Common myeloid progenitor, CD34-positive (primary cell): ENCODE data around the gene GABRR1.

ENCODE experiments used
- CTCF ChIA-PET: fragments of 350-600 bp; sonication (Branson Sonifier 250); formaldehyde crosslinking; loops from one replicate; lab custom pipeline; 2021; ENCODE audit warnings: antibody characterized with exemption; lab: Charles Lee
- POLR2A ChIA-PET: fragments of 350-600 bp; sonication (Branson Sonifier 250); formaldehyde crosslinking; loops from one replicate; lab custom pipeline; 2021; ENCODE audit warnings: antibody characterized with exemption; lab: Charles Lee
- DNase-seq, 3 donors: peaks; one replicate each; pipeline versions ENCODE4 v3.0.0 to v3.0.0-alpha.2; 2013
- H3K27ac ChIP-seq, 2 experiments: 1 replicate in 1 of 2; 2 replicates in 1 of 2; pipeline ENCODE4 v1.7.0; 2013; ENCODE audit warnings: inconsistent platforms in 2 of 2, low read length in 2 of 2, mild to moderate bottlenecking in 2 of 2, low read depth in 1 of 2, moderate library complexity in 1 of 2; ENCODE audit not compliant: severe bottlenecking in 2 of 2, insufficient read depth in 1 of 2, poor library complexity in 1 of 2
- H3K27me3 ChIP-seq, 5 experiments: replicated peaks in 2 of 5; 1 replicate in 3 of 5; 2 replicates in 2 of 5; pipeline versions ENCODE4 v1.6.1 to v1.7.0; 2013; ENCODE audit warnings: low read length in 4 of 5, mild to moderate bottlenecking in 2 of 5, moderate library complexity in 2 of 5, inconsistent platforms in 1 of 5; ENCODE audit not compliant: insufficient read depth in 5 of 5, control insufficient read depth in 4 of 5
- H3K36me3 ChIP-seq, 4 experiments: 1 replicate in 2 of 4; 2 replicates in 2 of 4; pipeline versions ENCODE4 v1.6.1 to v1.7.0; 2013; ENCODE audit warnings: low read length in 3 of 4, control low read depth in 1 of 4, mild to moderate bottlenecking in 1 of 4; ENCODE audit not compliant: control insufficient read depth in 4 of 4, insufficient read depth in 4 of 4
- H3K4me1 ChIP-seq, 4 experiments: 1 replicate in 3 of 4; 2 replicates in 1 of 4; pipeline versions ENCODE4 v1.6.1 to v1.7.1; 2013; ENCODE audit warnings: low read length in 3 of 4, mild to moderate bottlenecking in 3 of 4, control low read depth in 1 of 4, inconsistent platforms in 1 of 4, moderate library complexity in 1 of 4; ENCODE audit not compliant: control insufficient read depth in 4 of 4, insufficient read depth in 4 of 4; ENCODE audit errors: control extremely low read depth in 1 of 4
- H3K4me3 ChIP-seq, 7 experiments: 1 replicate in 4 of 7; 2 replicates in 3 of 7; pipeline versions ENCODE4 v1.5.1 to v1.7.0; 2013; ENCODE audit warnings: mild to moderate bottlenecking in 7 of 7, low read length in 6 of 7, moderate library complexity in 6 of 7, inconsistent platforms in 2 of 7, low read depth in 2 of 7, control low read depth in 1 of 7; ENCODE audit not compliant: insufficient read depth in 4 of 7, control insufficient read depth in 1 of 7; ENCODE audit errors: extremely low read depth in 1 of 7
- H3K9me3 ChIP-seq, 5 experiments: 1 replicate in 4 of 5; 2 replicates in 1 of 5; pipeline versions ENCODE4 v1.6.1 to v1.7.1; 2013; ENCODE audit warnings: low read length in 4 of 5, mild to moderate bottlenecking in 2 of 5, inconsistent platforms in 1 of 5, low read depth in 1 of 5, moderate library complexity in 1 of 5; ENCODE audit not compliant: control insufficient read depth in 4 of 5, insufficient read depth in 2 of 5; ENCODE audit errors: control extremely low read depth in 1 of 5
- WGBS: methylation state at CpG from one replicate; pipeline ENCODE4 v1.1.5; 2013; ENCODE audit not compliant: insufficient coverage; 5-methylcytosine and 5-hydroxymethylcytosine counted together

GABRR1 gene

DNA sequence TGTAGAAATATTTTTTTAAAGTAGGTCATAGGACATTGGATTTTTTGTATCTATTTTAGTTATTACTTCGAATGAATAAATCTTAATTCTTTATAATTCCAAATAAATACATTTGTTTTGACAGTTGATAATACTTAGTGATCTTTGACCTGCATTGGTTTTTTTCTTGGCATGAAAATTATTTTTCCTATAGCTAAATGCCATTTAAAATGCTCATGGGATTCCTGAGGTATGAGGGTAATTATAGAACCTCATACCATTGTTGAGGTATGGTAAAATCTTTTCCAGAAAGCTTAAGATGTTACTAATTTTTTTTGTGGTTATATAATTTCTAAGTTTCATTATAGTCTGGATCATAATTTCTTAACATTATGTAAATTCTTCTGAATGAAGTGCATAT lies 63.0 kb downstream of the GABRR1 start:
- H3K27ac ChIP-seq = no peak overlapping the region
- DNase-seq = no peak
- peaks cover 0 to under 1% (median 0%) of the 10 kb centered on the region in 4 experiments for H3K4me1 ChIP-seq
- ChIA-PET POLR2A (no interaction called here), CTCF (interaction anchor here (1.2 to 1.6 kb wide), 2 partner anchors 14 to 23 kb away, joined by 3 read pairs; no protein-coding TSS in a partner anchor)
- no peaks in the 10 kb centered on the region for H3K27me3 ChIP-seq
- peaks cover 8 to 51% (median 34%) of the 10 kb centered on the region in 4 experiments for H3K36me3 ChIP-seq
- no peak overlapping the region for H3K4me3 ChIP-seq
- no CpG with 5 or more reads among the region's 1 CpG for WGBS
- H3K9me3 ChIP-seq = no peaks in the 10 kb centered on the region

DNA sequence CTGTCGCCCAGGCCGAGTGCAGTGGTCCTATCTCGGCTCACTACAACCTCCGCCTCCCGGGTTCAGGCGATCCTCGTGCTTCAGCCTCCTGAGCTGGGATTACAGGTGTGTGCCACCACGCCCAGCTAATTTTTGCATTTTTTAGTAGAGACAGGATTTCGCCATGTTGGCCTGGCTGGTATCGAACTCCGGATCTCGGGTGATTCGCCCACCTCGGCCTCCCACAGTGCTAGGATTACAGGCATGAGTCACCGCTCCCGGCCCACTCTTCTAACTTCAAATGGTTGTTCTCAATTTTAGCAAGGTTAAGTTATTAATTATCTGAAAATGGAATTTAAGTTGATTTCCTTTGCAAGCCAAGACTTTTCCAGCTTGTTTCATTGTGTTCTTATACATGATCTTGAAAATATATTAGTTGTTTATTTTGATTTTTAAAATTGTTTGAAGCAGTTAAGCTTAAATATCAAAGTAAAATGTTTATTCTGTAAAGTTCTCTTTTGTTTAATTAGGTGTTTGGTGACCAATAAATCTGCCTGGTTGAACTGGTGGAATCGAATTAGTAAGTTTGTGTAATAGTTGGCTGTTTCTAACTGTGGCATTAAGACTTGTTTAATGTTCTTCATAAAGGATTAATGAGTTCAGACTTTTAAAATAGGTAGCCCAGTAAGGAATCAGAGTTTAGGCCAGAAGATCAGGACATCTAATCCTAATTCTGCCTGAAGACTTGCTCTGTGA lies 69.0 kb downstream of the GABRR1 start:
- H3K27ac ChIP-seq = no peak overlapping the region
- peaks cover 2 to 38% (median 25%) of the 10 kb centered on the region in 4 experiments for H3K4me1 ChIP-seq
- peak overlapping the region in 3 of 7 experiments; percentile 20 to 77 (median 28) for H3K4me3 ChIP-seq
- ChIA-PET CTCF (interaction anchor here (0.6 to 0.9 kb wide), 3 partner anchors 27 to 574 kb away, joined by 3 read pairs; no protein-coding TSS in a partner anchor), POLR2A (interaction anchor here (0.6 kb wide), 1 partner anchor 16 kb away, joined by 3 read pairs; no protein-coding TSS in a partner anchor)
- H3K9me3 ChIP-seq = no peaks in the 10 kb centered on the region
- 98% methylated on average over 14 of the region's 17 CpGs for WGBS
- peak; percentile 8 to 38 (median 23) for DNase-seq
- H3K27me3 ChIP-seq = no peaks in the 10 kb centered on the region
- peaks cover 3 to 30% (median 20%) of the 10 kb centered on the region in 4 experiments for H3K36me3 ChIP-seq

- peak; percentile 26 to 77 (median 69) for DNase-seq
- Histone ChIP-seq H3K36me3 (peaks cover 0 to 27% (median 18%) of the 10 kb centered on the region in 4 experiments), H3K4me3 (peak overlapping the region; percentile 68 to 96 (median 82)), H3K27me3 (no peaks in the 10 kb centered on the region), H3K9me3 (no peaks in the 10 kb centered on the region), H3K27ac (peak overlapping the region; percentile 15 to 72), H3K4me1 (peaks cover 2 to 38% (median 25%) of the 10 kb centered on the region in 4 experiments)
- POLR2A ChIA-PET = interaction anchor here (1.1 to 1.5 kb wide), 2 partner anchors 24 to 65 kb away, joined by 3 to 5 read pairs; no protein-coding TSS in a partner anchor
- CTCF ChIA-PET = interaction anchor here (0.6 to 7.8 kb wide), 11 partner anchors 9 to 575 kb away, joined by 3 to 36 read pairs (median 3); partner anchors contain the start of gene SRSF12
- 19% methylated on average over 14 of the region's 26 CpGs for WGBS
These were observed 70.1 kb downstream of the GABRR1 start for GRCh38 chr6:89146718-89147700.

GRCh38 chr6:89145956-89146717 lies 71.0 kb downstream of the GABRR1 start, which contains the start of gene PM20D2:
Gene PM20D2, plus strand, starts transcription at chr6:89146055. Its CDS starts 90 bp downstream, at chr6:89146145.
- peak within 1 kb of the TSS; percentile 17 to 72 for H3K27ac ChIP-seq
- peak; percentile 56 to 85 (median 77) for DNase-seq
- H3K4me1 ChIP-seq = peaks cover 2 to 38% (median 25%) of the 10 kb centered on the region in 4 experiments
- ChIA-PET POLR2A (interaction anchor here (1.1 to 1.5 kb wide), 3 partner anchors 15 to 64 kb away, joined by 3 to 5 read pairs (median 3); no protein-coding TSS in a partner anchor), CTCF (interaction anchor here (0.9 to 7.8 kb wide), 13 partner anchors 10 to 173 kb away, joined by 3 to 36 read pairs (median 4); no protein-coding TSS in a partner anchor)
- under 1% methylated on average over 86 of the region's 102 CpGs for WGBS
- H3K9me3 ChIP-seq = no peaks in the 10 kb centered on the region
- H3K27me3 ChIP-seq = no peaks in the 10 kb centered on the region
- peak within 1 kb of the TSS; percentile 68 to 96 (median 82) for H3K4me3 ChIP-seq
- peaks cover 0 to 20% (median 9%) of the 10 kb centered on the region in 4 experiments for H3K36me3 ChIP-seq

- Histone ChIP-seq H3K4me3 (peak overlapping the region; percentile 68 to 96 (median 82)), H3K27ac (peak overlapping the region; percentile 17 to 72), H3K9me3 (no peaks in the 10 kb centered on the region), H3K4me1 (peaks cover 2 to 38% (median 25%) of the 10 kb centered on the region in 4 experiments), H3K36me3 (peaks cover 0 to 20% (median 8%) of the 10 kb centered on the region in 4 experiments), H3K27me3 (no peaks in the 10 kb centered on the region)
- peak; percentile 48 to 79 (median 75) for DNase-seq
- POLR2A ChIA-PET = interaction anchor here (0.7 to 1.5 kb wide), 5 partner anchors 14 to 146 kb away, joined by 3 to 5 read pairs (median 3); no protein-coding TSS in a partner anchor
- 2% methylated on average over 12 of the region's 17 CpGs for WGBS
- CTCF ChIA-PET = interaction anchor here (0.8 to 7.8 kb wide), 15 partner anchors 9 to 227 kb away, joined by 3 to 36 read pairs (median 4); no protein-coding TSS in a partner anchor
These were observed 71.8 kb downstream of the GABRR1 start for GRCh38 chr6:89145091-89145955.
